Subcutaneous adipose tissue (tissue), 4 donors: ENCODE data around the gene KANSL1. TPM values are rescaled to one million over a fixed set of nuclear protein-coding genes. Genes with fewer than 3 reads are reported as not detected.

ENCODE experiments used
- CTCF ChIP-seq: fragments of 450-650 bp; IDR thresholded peaks from one replicate; pipeline ENCODE4 v1.5.1; 2016; ENCODE audit warnings: low read depth, mild to moderate bottlenecking, control low read depth, antibody characterized with exemption, moderate library complexity
- total RNA-seq, 4 donors: library from RNA; depleted of rRNA; stranded (reverse); fragments of >200 nt; gene quantifications; one replicate each; pipeline ENCODE4 v1.1.0, GENCODE V29; 2016

KANSL1 gene
- total RNA-seq, 4 donors from 2014 or later: 71.1 to 128 (median 74.8) TPM

- no peak for TF ChIP-seq CTCF
Observed at GRCh38 chr17:46154151-46154816, 38.9 kb downstream of the KANSL1 start.

- no peak for TF ChIP-seq CTCF
Observed at GRCh38 chr17:46152423-46152822, 40.8 kb downstream of the KANSL1 start.

GRCh38 chr17:46151762-46152161 is 41.5 kb downstream of the KANSL1 start:
- no peak for TF ChIP-seq CTCF

GRCh38 chr17:46150216-46150963 is 42.8 kb downstream of the KANSL1 start:
- no peak for TF ChIP-seq CTCF

GRCh38 chr17:46148247-46148646 is 45.0 kb downstream of the KANSL1 start:
- no peak for TF ChIP-seq CTCF

- no peak for TF ChIP-seq CTCF
Observed at GRCh38 chr17:46147296-46147695, 45.9 kb downstream of the KANSL1 start.

GRCh38 chr17:46144246-46144645 is 49.0 kb downstream of the KANSL1 start:
- no peak for TF ChIP-seq CTCF
